HG02885 (cell line): Measurements from ENCODE around the gene CSRNP3.
"Not testable (repeated sequence)": the region's sequence is repeated elsewhere in the genome, so short reads cannot be mapped to it uniquely, and the experiment has no call there.

Source experiments
- ATAC-seq: cut with Tn5 transposase; IDR thresholded peaks from one replicate; pipeline ENCODE4 v1.9.1; 2021; ENCODE audit warnings: mild to moderate bottlenecking; ENCODE audit not compliant: unreplicated experiment, poor library complexity

Gene CSRNP3

DNA sequence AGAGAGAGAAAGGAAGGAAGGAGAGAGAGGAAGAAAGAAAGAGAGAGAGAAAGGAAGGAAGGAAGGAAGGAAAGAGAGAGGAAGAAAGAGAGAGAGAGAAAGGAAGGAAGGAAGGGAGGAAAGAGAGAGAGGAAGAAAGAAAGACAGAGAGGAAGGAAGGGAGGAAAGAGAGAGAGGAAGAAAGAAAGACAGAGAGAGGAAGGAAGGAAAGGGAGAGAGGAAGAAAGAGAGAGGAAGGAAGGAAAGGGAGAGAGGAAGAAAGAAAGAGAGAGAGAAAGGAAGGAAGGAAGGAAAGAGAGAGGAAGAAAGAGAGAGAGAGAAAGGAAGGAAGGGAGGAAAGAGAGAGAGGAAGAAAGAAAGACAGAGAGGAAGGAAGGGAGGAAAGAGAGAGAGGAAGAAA lies 196.6 kb downstream of the CSRNP3 start:
- ATAC-seq: not testable (repeated sequence)

DNA sequence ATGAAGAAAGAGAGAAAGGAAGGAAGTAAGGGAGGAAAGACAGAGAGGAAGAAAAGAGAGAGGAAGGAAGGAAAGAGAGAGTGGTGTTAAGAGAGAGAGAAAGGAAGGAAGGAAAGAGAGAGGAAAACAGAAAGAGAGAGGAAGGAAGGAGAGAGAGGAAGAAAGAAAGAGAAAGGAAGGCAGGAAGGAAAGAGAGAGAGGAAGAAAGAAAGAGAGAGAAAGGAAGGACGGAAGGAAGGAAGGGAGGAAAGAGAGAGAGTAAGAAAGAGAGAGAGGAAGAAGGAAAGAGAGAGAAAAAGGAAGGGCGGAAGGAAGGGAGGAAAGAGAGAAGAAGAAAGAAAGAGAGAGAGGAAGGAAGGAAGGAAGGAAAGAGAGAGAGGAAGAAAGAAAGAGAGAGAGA lies 197.1 kb downstream of the CSRNP3 start:
- ATAC-seq: no peak

DNA sequence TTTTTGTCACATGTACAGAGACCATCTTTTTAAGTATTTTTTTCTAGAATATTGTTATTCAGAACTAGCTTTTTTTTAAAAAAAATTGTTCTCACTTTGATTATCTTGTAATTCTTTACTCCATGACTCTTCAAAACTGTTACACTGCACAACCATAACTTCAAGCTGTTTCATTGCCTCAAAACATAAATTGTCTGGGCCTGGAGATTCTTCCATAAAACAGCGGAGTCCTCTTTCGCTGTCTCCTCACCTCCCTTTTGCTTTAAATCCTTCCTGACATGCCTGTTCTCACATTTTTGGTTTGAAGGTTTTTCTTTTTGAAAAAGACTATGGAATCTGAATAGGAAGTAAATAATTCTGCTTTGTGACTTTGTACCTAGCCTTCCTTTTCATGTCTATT lies 197.9 kb downstream of the CSRNP3 start:
- ATAC-seq: no peak

DNA sequence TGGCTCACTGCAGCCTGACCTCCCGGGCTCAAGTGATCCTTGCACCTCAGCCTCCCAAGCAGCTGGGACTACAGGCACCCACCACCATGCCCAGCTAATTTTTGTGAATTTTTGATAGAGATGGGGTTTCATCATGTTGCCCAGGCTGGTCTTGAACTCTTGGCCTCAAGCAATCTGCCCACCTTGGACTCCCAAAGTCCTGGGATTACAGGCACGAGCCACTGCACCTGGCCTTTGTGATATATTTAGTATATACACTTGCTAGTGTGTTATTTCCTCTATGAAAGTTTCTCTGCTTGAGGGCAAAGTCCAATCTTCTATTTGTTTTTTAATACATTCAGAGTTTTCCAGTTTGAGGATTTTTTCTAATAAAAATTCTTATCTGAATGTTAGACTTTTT lies 205.3 kb downstream of the CSRNP3 start:
- ATAC-seq: no peak

DNA sequence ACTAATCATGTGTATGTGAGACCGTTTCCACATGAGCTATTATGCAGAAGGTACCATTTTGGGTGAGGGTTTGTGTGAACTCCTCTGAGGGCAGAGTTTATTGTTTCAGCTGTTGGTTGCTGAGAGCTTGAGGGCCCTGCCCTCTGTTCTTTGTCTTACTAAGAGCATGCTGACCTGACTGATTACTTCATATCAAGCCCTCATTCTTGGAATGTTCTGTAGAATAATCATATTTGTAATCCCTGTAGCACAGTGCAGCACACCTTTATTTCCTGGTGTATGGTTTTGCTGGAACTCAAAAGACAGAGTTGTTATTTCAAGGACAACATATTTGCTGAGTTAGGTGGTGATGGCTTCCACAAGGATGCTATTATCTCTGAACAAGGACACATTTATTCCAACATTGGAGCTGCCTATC lies 206.1 kb downstream of the CSRNP3 start:
- no peak for ATAC-seq

DNA sequence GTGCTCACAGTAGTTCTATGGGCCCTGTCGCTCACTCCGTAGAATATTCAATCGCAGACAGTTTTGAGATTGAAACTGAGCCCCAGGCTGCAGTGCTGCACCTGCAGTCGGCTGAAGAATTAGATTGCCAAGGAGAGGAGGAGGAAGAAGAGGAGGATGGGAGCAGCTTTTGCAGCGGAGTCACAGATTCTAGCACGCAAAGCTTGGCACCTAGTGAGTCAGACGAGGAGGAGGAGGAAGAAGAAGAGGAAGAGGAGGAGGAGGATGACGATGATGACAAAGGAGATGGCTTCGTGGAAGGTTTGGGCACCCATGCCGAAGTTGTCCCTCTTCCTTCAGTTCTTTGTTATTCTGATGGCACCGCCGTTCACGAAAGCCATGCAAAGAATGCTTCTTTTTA lies 209.4 kb downstream of the CSRNP3 start:
- no peak for ATAC-seq

DNA sequence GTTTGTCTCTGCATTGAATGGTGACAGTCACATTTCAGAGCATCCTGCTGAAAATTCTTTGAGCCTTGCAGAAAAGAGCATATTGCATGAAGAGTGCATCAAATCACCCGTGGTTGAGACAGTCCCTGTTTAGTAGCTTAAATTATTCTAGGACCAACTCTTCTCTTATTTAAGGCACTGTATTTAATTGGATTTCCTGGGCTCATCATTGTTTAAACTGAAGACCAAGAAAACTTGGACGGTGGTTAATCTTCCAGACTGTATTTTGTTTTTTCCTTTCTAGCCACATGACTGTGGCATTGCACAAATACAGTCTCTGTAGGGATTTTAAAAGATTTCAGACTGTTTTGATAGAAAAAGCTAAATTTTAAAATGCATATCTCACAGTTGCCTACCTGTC lies 210.1 kb downstream of the CSRNP3 start:
- no peak for ATAC-seq

DNA sequence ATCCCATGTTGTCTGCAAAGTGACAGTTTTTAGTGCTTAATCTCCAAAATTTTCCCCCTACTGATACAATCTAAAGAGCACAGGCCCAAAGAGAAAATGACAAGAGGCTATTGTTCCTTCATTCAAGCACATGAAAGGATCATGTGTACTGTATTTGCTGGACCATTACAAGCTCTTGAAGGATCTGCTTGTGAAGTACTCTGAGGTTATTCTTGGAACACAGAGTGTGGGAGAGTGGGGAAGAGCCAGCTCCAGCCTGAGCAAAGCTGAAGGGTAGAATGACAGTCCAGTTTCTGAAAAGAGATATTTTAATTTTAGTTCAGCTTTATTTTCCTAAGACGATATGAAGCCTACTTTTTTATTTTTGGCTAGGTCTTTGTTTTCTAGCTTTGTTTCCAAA lies 212.3 kb downstream of the CSRNP3 start:
- ATAC-seq: no peak

DNA sequence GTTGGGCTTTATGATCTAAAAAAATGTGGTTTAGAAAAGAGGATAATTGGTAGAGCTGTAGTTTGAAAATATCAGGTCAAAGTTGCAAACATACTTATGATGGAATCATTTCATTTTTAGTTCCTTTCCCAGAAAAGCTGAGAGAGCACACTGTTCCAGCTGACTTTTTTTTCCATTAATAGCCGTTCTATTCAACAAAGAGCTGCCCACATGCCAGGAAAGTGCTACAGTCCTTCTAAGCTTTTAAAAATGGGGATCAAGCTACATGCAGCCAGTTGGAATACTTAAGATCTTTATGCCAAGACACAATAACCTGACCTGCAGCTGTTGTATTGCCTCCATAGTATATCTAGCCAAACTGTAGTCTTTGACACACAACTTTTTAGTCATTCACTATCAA lies 213.0 kb downstream of the CSRNP3 start:
- ATAC-seq: no peak

DNA sequence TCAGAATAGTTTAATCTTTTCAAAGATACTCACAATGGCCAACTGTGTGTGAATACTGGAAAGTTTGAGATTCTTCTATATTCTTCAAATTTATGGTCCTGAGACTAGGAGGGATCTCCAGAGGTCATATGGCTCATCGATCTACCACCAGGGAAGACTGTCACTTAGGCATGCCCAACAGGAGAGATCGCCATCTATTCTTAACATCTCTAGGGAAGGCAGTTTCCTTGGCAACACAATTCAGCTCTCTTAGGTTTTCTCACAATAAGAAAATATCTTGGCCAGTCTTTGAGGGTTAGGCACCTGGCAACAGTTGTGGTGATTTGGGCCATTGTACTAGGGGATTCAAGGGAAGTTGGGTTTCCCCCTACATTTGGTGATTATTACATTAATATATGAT lies 217.3 kb downstream of the CSRNP3 start:
- no peak for ATAC-seq

DNA sequence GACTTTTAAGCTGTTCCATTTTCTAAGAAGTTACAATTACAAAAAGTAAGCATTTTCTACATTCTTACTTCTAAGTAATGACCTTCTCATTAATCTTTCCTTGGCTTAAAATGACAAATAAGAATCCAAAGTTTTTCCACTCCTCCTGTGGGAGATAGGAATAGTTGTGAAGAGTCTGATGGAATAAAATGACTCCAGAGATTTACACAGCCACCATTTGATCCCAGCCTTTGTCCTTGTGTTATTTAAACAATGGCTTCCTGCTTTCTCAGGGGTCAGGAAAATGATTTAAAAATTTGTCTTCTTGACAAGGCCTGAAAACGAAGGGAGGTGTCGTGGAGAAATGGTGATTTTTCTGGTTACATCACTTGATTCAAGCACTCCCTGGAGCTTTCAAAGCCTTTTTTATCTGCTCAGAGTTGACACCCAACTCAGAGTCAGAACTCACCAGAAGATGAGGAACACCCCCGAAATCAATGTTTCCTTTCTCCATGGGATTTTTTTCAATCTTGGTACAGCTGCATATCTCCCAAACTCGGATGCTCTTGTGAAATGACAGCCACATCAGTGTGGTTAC lies 218.0 kb downstream of the CSRNP3 start:
- no peak for ATAC-seq

DNA sequence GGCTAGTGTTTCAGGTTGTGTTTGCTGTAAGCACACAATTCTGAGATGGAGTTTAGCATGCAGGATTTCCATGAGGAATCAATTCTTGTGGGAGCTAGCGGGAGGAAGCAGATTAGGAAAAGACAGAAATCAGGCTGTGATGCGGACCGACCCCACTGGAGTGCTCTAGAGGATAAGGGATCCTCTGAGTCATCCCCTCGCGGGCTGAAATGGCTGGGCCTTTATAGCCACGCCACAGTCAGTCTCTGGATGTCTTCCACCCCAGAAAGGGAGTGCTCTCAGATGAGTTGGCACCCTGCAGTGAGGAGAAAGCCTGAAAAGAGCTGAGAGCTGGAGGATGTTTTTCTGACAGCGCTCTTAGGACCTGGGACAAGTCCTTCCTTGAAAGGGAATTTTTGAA lies 222.1 kb downstream of the CSRNP3 start:
- ATAC-seq: no peak

DNA sequence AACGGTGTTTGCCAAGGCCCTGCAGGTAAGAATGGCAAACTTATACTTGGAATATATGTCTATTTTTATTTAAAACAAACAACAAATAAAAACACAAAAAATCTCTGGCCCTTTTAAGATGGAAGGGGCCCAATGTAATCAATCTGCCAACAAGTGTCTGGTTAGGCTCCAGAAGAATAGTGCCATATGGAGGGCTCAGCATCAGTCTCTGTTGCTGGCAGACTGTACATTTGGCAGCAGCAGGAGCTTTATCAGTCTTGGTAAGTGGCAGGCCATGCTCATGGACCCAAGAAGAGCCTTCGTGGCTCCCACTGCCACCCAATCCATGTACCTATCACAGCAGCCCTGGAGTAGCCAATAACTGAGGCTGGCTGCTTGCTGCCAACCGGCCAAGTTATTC lies 223.4 kb downstream of the CSRNP3 start:
- no peak for ATAC-seq

DNA sequence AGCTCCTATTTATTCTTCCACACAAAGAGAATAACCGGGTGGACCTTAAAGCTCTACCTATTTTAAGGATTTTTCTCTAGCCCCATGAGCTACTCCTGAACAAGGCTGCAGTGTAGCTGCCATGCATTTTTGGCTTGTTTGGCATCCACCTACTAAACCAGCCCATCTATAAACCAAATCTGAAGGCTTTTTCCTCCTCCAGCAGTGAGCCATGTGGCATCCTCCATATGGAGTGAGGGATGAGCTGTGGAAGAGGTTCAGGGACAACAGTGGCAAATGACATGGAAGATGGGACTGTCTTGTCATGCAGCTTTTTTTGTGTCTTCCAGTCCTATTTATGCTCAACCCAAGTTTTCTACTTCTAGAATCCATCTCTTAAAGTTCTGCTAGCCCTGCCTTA lies 224.3 kb downstream of the CSRNP3 start:
- ATAC-seq: no peak

DNA sequence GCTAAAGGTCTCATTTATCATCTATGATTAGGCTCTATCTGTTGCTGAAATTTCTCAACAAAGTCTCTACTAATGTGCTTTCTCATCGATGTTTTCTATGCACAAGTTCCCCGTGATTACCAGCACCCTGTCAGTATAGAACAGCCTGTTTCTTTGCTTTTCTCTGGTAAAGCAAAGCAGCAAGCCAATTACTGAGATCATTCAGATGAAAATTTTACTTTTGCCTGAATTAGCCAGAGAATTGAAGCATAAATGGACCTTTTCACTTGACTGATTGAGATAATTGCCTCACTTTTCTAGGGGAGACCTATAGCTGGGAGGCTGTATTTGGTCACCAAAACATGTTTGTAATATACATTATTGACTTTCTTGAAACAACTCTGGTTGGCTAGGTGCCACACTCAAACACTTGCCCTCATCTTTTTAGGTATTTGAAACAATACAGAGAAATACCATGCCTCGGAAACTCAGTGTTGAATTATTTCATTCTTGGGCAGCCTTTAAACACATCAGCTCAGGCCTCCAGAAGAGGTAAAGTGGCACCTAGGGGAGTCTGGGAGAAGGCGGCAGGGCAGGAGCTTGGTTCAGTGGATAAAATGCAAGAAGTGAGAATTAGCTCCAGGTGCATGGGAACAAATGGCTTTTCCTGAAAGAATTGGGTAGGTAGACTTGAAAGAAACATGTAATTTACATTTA lies 228.4 kb downstream of the CSRNP3 start:
- no peak for ATAC-seq

DNA sequence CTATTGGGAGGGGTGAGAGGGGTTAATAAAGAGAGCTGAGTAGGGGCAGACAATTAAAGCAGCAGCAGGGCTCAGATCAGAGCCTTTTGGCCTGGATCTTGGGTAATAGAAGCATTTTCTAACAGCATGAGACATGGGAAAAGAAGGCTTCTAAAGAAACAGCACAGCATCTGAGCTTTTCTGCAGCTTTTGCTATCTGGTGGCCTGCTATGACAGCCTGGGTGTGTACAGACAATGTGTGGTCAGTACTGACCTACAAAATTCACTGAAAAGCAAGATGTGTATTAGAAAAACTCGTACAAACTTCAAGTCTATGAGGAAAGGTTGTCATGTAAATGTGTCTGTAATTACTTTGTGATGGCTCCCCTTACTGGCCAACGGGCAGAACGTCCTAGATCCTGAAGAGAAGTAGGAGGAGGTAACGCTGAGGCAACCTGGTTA lies 229.0 kb downstream of the CSRNP3 start:
- peak; percentile 89 for ATAC-seq

DNA sequence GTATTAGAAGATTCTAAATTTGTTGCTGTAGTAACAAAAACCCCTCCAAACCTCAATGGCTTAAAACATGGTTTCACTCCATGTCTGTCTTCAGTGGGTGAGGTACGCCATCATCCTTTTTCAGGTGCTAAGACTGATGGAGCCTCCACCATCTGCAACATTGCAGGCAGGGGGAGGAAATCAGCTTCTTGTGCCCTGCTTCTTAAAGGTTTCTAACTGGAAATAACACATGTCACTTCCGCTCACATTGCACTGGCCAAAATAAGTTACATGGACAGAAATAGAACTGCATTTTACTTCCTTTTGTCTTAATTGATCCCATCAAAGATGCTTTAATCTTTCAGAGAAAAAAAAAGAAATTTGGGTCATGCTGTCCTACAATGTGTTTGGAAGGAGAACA lies 230.4 kb downstream of the CSRNP3 start:
- peak; percentile 45 for ATAC-seq

DNA sequence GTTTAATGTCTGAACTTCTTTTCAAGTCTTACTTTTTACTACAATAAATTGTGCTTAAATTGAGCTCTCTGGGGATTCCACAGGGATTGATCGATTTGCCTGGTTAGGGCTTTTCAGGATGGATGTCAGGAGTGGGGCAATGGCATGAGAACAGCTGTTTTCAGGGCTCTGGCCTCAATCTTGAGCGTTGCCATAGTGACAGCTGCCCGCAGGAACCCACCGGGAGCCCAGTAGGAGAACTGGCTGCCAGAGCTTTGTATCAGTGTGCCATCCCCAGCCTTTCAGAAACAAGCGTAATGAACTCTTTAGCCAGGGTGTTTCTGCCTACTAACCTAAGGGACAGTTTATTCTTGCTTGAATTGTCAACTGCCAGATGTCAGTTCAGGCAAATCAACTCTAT lies 231.0 kb downstream of the CSRNP3 start:
- no peak for ATAC-seq

DNA sequence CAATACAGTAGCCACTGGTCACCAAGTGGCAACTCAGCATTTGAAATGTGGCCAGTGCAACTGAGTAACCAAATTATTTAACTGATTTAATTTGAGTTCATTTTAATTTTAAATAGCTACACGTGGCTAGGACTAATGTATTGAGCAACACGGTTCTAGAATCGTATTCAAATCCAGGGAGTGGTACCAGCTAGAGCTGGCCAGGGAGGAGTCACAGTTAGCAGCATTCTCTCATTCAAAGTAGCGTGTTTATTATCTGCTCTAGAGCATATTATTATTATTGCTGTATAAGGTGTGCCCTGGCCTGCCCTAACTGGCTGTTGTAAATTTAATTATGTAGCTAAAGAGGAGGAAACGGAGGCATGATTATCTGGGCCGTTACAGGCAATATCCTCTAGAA lies 231.6 kb downstream of the CSRNP3 start:
- no peak for ATAC-seq

DNA sequence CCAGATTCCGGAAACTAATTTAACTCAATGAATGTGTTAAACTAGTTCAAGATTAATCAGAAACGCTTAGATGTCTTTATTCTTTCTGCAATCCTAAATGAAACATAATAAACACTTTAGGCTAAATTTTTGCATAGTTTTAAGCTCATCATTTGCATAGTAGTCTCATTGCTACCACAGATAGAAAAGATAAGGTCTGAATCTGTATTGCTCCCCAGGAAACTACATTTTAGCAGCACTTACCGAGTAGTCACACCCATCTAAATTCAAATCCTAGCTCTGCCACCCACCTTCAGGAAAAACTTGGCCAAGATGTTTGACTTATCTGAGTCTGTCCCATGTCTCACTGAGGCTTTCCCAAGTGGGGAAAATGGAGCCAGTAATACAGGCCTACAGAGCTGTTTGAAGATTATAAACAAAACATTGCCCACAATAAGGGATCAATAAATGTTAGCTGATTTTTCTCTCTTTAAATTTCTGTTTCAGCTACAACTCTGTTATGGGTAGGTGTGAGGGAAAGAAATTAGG lies 237.5 kb downstream of the CSRNP3 start:
- no peak for ATAC-seq

DNA sequence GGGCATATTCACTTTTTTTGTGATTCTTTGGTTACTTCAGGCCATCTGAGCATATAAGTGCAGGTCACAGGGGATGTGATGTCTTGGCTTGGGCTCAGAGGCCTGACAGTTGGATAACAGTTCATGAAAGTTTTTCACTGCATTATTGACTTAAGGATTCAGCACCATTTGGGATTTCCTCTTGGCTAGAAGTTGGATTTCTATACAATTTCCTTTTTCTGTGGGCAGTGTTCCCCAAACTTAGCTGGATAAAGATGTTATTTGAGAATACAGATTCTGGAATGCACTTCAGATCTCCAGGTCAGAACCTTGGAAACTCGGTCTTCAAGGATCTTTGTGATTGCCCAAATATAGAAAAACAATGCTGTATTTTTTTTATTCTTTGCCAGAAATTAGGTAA lies 246.6 kb downstream of the CSRNP3 start:
- ATAC-seq: no peak

DNA sequence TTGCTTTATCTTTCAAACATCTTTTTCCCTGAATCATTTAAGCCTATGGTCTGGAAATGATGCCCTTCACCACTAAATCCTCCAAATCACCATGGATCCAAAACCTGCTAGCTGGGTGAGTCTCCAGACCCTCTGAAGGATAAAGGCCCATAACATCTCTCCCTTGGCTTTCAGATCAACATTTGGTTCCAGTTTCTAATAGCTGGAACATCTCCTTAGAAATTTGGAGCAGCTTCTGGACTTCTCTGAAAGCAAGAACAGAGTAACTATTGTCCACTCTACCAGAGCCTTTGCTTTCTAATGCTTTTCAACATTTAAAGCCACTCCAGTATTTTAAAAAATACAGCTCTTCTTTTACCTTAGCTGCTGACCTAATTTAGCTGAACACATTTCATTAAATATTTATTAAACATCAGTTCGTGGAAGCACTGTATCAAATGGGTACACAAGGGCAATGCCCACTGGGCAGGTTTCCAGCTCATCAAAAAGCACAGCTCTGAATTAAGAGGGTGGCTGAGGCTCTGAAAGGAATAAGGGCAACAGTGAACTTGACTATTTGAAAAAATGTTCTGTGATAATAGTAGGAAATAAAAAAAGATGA lies 249.2 kb downstream of the CSRNP3 start:
- no peak for ATAC-seq
